T-helper 1 cell (primary cell): ENCODE measurements around the gene GOLGA3.
"Not testable (repeated sequence)": the region's sequence is repeated elsewhere in the genome, so short reads cannot be mapped to it uniquely, and the experiment has no call there.

Experiments used
- DNase-seq, 5 donors: peaks; one replicate each; pipeline ENCODE4 v3.0.0-alpha.2; 2012 to 2020

The GOLGA3 gene

GRCh38 chr12:132814232-132814631 is 14.4 kb downstream of the GOLGA3 start:
- DNase-seq = no peak

GRCh38 chr12:132813443-132813842 is 15.2 kb downstream of the GOLGA3 start:
- DNase-seq = no peak

- peak in 1 of 5 donors; percentile 42 for DNase-seq
Measured at GRCh38 chr12:132812631-132813305, 15.9 kb downstream of the GOLGA3 start.

- DNase-seq = not testable (repeated sequence)
Measured at GRCh38 chr12:132809391-132809790, 19.3 kb downstream of the GOLGA3 start.

GRCh38 chr12:132807295-132808092 is 21.2 kb downstream of the GOLGA3 start:
- no peak for DNase-seq

GRCh38 chr12:132806857-132807256 is 21.8 kb downstream of the GOLGA3 start:
- DNase-seq = no peak

- DNase-seq = no peak
Measured at GRCh38 chr12:132804426-132804861, 24.2 kb downstream of the GOLGA3 start.

GRCh38 chr12:132803888-132804287 is 24.8 kb downstream of the GOLGA3 start:
- no peak for DNase-seq

- no peak for DNase-seq
Measured at GRCh38 chr12:132803125-132803524, 25.5 kb downstream of the GOLGA3 start.

- no peak for DNase-seq
Measured at GRCh38 chr12:132801741-132802140, 26.9 kb downstream of the GOLGA3 start.

- DNase-seq = no peak
Measured at GRCh38 chr12:132798836-132799235, 29.8 kb downstream of the GOLGA3 start.

- no peak for DNase-seq
Measured at GRCh38 chr12:132797820-132798570, 30.7 kb downstream of the GOLGA3 start.

GRCh38 chr12:132795847-132796246 is 32.8 kb downstream of the GOLGA3 start:
- DNase-seq = no peak

- not testable (repeated sequence) for DNase-seq
Measured at GRCh38 chr12:132791940-132792339, 36.7 kb downstream of the GOLGA3 start.

- DNase-seq = no peak
Measured at GRCh38 chr12:132789099-132789471, 39.6 kb downstream of the GOLGA3 start.

- no peak for DNase-seq
Measured at GRCh38 chr12:132788375-132789098, 40.1 kb downstream of the GOLGA3 start.

- DNase-seq = no peak
Measured at GRCh38 chr12:132787877-132788276, 40.8 kb downstream of the GOLGA3 start.

GRCh38 chr12:132786192-132786591 is 42.5 kb downstream of the GOLGA3 start:
- DNase-seq = no peak

- no peak for DNase-seq
Measured at GRCh38 chr12:132784580-132784979, 44.1 kb downstream of the GOLGA3 start.

GRCh38 chr12:132783917-132784531 is 44.6 kb downstream of the GOLGA3 start:
- DNase-seq = no peak

- DNase-seq = no peak
Measured at GRCh38 chr12:132781938-132782337, 46.7 kb downstream of the GOLGA3 start.

GRCh38 chr12:132779781-132780353 is 48.8 kb downstream of the GOLGA3 start:
- DNase-seq = no peak
